KMS-11 (cell line): ENCODE measurements around the gene NELL1.

Experiments used
- H2AFZ ChIP-seq: fragments of 200-600 bp; sonication (generic); 2 replicates; pipeline ENCODE4 v1.6.1; 2016; ENCODE audit warnings: antibody characterized with exemption, mixed run types, low read depth
- H3K27ac ChIP-seq: fragments of 200-600 bp; sonication (generic); 2 replicates; pipeline ENCODE4 v1.6.1; 2016; ENCODE audit warnings: mild to moderate bottlenecking, mixed run types
- H3K27me3 ChIP-seq: fragments of 200-600 bp; sonication (generic); 2 replicates; pipeline ENCODE4 v1.6.1; 2017; ENCODE audit warnings: mild to moderate bottlenecking, low read depth, mixed run types, moderate library complexity; ENCODE audit not compliant: insufficient read depth
- H3K36me3 ChIP-seq: fragments of 200-600 bp; sonication (generic); 2 replicates; pipeline ENCODE4 v1.6.1; 2017; ENCODE audit warnings: mild to moderate bottlenecking, mixed run types; ENCODE audit not compliant: insufficient read depth
- H3K4me1 ChIP-seq: fragments of 200-600 bp; sonication (generic); 2 replicates; pipeline ENCODE4 v1.6.1; 2016; ENCODE audit warnings: mild to moderate bottlenecking, low read depth, mixed run types; ENCODE audit not compliant: poor library complexity, severe bottlenecking
- H3K4me2 ChIP-seq: fragments of 200-600 bp; sonication (generic); 2 replicates; pipeline ENCODE4 v1.7.0; 2016; ENCODE audit warnings: mild to moderate bottlenecking, mixed run types
- H3K4me3 ChIP-seq: fragments of 200-600 bp; sonication (generic); IDR thresholded peaks from 2 replicates; pipeline ENCODE4 v1.6.1; 2017; ENCODE audit warnings: low read depth, low read length, mixed read lengths; ENCODE audit not compliant: insufficient read depth
- H3K79me2 ChIP-seq: fragments of 200-600 bp; sonication (generic); 2 replicates; pipeline ENCODE4 v1.6.1; 2016; ENCODE audit warnings: low read depth, mixed run types; ENCODE audit not compliant: insufficient read depth
- H3K9ac ChIP-seq: fragments of 200-600 bp; sonication (generic); 2 replicates; pipeline ENCODE4 v1.6.1; 2016; ENCODE audit warnings: mild to moderate bottlenecking, mixed run types
- H4K20me1 ChIP-seq: fragments of 200-600 bp; sonication (generic); 2 replicates; pipeline ENCODE4 v1.6.1; 2016; ENCODE audit warnings: mild to moderate bottlenecking, mixed run types; ENCODE audit not compliant: insufficient read depth
- TF ChIP-seq, protein P1 (sequence below): fragments of 200-600 bp; sonication (generic); conservative IDR thresholded peaks from 2 replicates; pipeline ENCODE4 v1.6.1; 2017; ENCODE audit warnings: low read depth, mild to moderate bottlenecking, antibody characterized with exemption, low read length, moderate library complexity, mixed read lengths

NELL1 gene

DNA sequence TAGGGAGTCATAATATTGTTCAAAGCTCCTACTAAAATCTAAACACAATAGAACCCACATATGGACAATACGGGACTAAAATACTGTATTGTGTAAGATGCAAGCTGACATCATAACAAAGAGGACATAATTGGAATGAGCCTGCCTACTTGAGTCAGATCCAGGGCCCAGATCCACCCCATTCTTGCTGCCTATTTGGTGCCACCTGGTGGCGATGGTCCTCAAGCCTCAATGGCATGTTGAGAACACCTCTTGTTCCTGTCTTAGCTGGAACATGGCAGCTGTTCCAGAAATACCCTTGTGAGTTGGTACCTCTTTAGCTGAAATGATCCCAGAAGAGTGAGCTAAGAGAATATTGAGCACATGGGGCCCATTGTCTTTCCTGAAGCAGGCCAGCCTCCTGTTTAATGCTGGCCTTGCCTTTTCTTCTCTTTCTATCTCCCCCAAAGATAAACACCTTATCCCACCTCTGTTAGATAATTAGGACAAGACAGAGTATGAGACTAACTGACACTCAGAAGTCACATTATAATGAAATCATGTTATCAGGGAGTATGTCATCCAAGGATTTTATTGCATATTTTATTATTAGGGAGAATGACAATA lies 842.6 kb downstream of the NELL1 start:
- Histone ChIP-seq H3K4me1 (no peaks in the 10 kb centered on the region), H3K36me3 (no peaks in the 10 kb centered on the region), H3K4me2 (no peak overlapping the region), H3K79me2 (no peaks in the 10 kb centered on the region), H3K4me3 (no peak overlapping the region), H3K27me3 (no peaks in the 10 kb centered on the region), H3K27ac (no peak overlapping the region), H3K9ac (no peak overlapping the region), H2AFZ (no peak overlapping the region), H4K20me1 (no peaks in the 10 kb centered on the region)
- TF ChIP-seq, protein P1, sequence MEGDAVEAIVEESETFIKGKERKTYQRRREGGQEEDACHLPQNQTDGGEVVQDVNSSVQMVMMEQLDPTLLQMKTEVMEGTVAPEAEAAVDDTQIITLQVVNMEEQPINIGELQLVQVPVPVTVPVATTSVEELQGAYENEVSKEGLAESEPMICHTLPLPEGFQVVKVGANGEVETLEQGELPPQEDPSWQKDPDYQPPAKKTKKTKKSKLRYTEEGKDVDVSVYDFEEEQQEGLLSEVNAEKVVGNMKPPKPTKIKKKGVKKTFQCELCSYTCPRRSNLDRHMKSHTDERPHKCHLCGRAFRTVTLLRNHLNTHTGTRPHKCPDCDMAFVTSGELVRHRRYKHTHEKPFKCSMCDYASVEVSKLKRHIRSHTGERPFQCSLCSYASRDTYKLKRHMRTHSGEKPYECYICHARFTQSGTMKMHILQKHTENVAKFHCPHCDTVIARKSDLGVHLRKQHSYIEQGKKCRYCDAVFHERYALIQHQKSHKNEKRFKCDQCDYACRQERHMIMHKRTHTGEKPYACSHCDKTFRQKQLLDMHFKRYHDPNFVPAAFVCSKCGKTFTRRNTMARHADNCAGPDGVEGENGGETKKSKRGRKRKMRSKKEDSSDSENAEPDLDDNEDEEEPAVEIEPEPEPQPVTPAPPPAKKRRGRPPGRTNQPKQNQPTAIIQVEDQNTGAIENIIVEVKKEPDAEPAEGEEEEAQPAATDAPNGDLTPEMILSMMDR: peak; percentile 88

DNA sequence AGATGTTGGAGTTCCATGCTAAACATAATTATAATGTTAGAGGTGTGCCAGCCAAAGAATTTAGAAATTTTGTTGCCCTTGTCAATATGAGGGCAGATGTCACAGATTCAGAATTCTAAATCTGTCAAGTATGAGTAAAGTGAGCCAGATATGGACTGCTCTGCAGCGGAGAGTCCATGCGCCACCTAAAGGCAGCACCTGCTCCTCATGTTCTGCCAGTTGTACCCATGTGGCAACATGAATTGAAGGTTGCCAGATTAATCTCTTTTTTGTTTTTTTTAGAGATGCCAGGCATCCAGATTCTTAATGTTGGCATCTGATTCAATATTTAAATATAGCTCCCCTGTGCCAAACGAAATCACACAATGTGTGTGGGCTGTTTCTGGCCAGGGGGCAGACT lies 844.9 kb downstream of the NELL1 start:
- H3K4me3 ChIP-seq: no peak overlapping the region
- H3K27ac ChIP-seq: no peak overlapping the region
- H3K27me3 ChIP-seq: no peaks in the 10 kb centered on the region
- H3K9ac ChIP-seq: no peak overlapping the region
- H4K20me1 ChIP-seq: no peaks in the 10 kb centered on the region
- no peak overlapping the region for H3K4me2 ChIP-seq
- no peak overlapping the region for H2AFZ ChIP-seq
- H3K79me2 ChIP-seq: no peaks in the 10 kb centered on the region
- H3K36me3 ChIP-seq: no peaks in the 10 kb centered on the region
- H3K4me1 ChIP-seq: no peaks in the 10 kb centered on the region
- TF ChIP-seq, protein P1: peak; percentile 19; the same call in 1 of the 2 replicates

DNA sequence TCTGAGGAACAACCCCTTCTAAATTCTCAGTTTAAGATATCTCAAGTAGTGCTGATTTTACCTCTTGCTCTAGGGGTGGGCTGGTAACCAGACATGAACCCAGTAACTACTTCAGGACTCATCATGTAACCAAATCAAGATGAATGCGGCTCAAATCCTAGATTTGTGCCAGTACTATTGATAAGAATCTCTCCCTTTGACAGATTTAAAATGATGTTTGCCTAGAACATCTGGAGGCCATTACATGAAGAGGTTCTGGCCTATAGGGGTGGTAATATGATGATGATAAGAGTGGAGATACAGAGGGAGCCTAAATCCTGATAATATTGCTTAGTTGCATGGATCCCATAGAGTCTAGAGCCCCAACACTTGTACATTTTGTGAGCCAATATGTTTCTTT lies 850.9 kb downstream of the NELL1 start:
- TF ChIP-seq, protein P1: no peak
- H3K4me2 ChIP-seq: no peak overlapping the region
- no peaks in the 10 kb centered on the region for H3K79me2 ChIP-seq
- H3K36me3 ChIP-seq: no peaks in the 10 kb centered on the region
- no peak overlapping the region for H3K9ac ChIP-seq
- no peaks in the 10 kb centered on the region for H4K20me1 ChIP-seq
- no peaks in the 10 kb centered on the region for H3K27me3 ChIP-seq
- no peak overlapping the region for H2AFZ ChIP-seq
- H3K27ac ChIP-seq: no peak overlapping the region
- H3K4me3 ChIP-seq: no peak overlapping the region
- H3K4me1 ChIP-seq: no peaks in the 10 kb centered on the region

DNA sequence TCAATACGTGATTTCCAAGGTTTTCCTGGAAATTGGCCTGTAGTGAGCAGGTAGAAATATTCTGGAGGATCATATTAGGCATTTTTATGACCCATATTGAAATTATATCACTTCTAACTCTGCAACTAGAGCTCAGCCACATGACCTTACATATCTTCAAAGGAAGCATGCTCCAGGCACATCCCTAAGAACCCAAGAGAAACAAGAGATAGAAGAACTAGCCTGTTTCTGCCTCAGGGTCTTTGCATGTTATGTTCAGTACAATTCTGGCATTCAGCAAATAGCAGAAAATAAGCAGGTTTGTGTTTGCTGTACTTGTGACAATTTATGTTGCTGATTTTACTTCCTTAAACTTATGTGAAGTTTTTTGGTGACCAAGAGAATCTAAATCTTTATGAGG lies 859.8 kb downstream of the NELL1 start:
- H2AFZ ChIP-seq: no peak overlapping the region
- H3K79me2 ChIP-seq: no peaks in the 10 kb centered on the region
- no peaks in the 10 kb centered on the region for H3K27me3 ChIP-seq
- H3K4me2 ChIP-seq: no peak overlapping the region
- TF ChIP-seq, protein P1: no peak
- no peak overlapping the region for H3K27ac ChIP-seq
- no peak overlapping the region for H3K9ac ChIP-seq
- H3K36me3 ChIP-seq: no peaks in the 10 kb centered on the region
- no peak overlapping the region for H3K4me3 ChIP-seq
- H4K20me1 ChIP-seq: no peaks in the 10 kb centered on the region
- no peaks in the 10 kb centered on the region for H3K4me1 ChIP-seq
